Subcutaneous abdominal adipose tissue (tissue), 5 donors: Measurements from ENCODE around the gene OMA1.

Experiments
- H3K27ac ChIP-seq: one replicate; pipeline ENCODE4 v1.7.0; 2013; ENCODE audit warnings: low read depth, mild to moderate bottlenecking, inconsistent platforms, low read length, moderate library complexity
- H3K27me3 ChIP-seq, 5 donors: one replicate each; pipeline ENCODE4 v1.7.0; 2013; ENCODE audit warnings: low read length in 5 of 5, inconsistent platforms in 1 of 5; ENCODE audit not compliant: control insufficient read depth in 5 of 5, insufficient read depth in 4 of 5
- H3K36me3 ChIP-seq, 5 donors: one replicate each; pipeline ENCODE4 v1.7.0; 2013; ENCODE audit warnings: low read length in 5 of 5; ENCODE audit not compliant: control insufficient read depth in 5 of 5, insufficient read depth in 5 of 5
- H3K4me1 ChIP-seq, 5 donors: one replicate each; pipeline ENCODE4 v1.7.0; 2013; ENCODE audit warnings: low read length in 5 of 5, mild to moderate bottlenecking in 3 of 5, moderate library complexity in 1 of 5; ENCODE audit not compliant: control insufficient read depth in 5 of 5, insufficient read depth in 5 of 5
- H3K4me3 ChIP-seq, 5 donors: one replicate each; pipeline ENCODE4 v1.7.0; 2013; ENCODE audit warnings: low read length in 5 of 5, low read depth in 1 of 5
- H3K9ac ChIP-seq, 5 donors: one replicate each; pipeline ENCODE4 v1.7.0; 2013; ENCODE audit warnings: low read length in 5 of 5, mild to moderate bottlenecking in 4 of 5, moderate library complexity in 3 of 5
- H3K9me3 ChIP-seq, 5 donors: one replicate each; pipeline ENCODE4 v1.7.0; 2013; ENCODE audit warnings: low read length in 5 of 5; ENCODE audit not compliant: control insufficient read depth in 5 of 5
- donor health status: healthy.
- donor health status: healthy.
- donor health status: healthy.
- donor health status: healthy.
- donor health status: healthy.

Gene OMA1

DNA sequence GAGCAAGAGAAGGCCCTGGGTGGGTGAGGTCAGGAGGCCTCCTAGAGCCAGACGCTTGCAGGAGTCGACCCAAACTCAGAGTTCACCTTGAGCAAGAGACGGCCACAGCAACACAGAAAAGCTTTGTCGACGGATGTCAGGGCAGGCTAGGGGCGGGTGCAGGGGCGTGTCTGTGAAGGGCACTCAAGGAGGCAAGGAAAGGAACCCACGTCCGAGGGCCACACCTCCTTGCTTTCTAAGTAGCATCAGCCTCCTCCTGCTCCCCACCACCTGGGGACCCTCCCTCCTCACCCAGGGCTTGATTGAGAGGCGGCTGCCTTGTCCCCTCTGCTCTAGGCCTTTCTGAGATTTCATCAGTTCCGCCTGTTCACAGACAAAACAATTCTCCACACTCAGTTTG lies 92.1 kb downstream of the OMA1 start:
- peaks cover 0 to 2% (median 0%) of the 10 kb centered on the region in 5 donors for H3K36me3 ChIP-seq
- peaks cover 0 to 7% (median 4%) of the 10 kb centered on the region in 5 donors for H3K9me3 ChIP-seq
- no peaks in the 10 kb centered on the region for H3K27me3 ChIP-seq
- H3K4me1 ChIP-seq = peaks cover 0 to 9% (median 5%) of the 10 kb centered on the region in 5 donors
- no peak overlapping the region for H3K27ac ChIP-seq
- H3K9ac ChIP-seq = no peak overlapping the region
- H3K4me3 ChIP-seq = no peak overlapping the region

GRCh38 chr1:58451560-58452191 lies 94.8 kb downstream of the OMA1 start:
- H3K4me1 ChIP-seq = peaks cover 0 to 6% (median 0%) of the 10 kb centered on the region in 5 donors
- H3K9ac ChIP-seq = no peak overlapping the region
- H3K36me3 ChIP-seq = peaks cover 0 to 2% (median 0%) of the 10 kb centered on the region in 5 donors
- H3K27me3 ChIP-seq = no peaks in the 10 kb centered on the region
- H3K9me3 ChIP-seq = no peaks in the 10 kb centered on the region
- no peak overlapping the region for H3K4me3 ChIP-seq
- no peak overlapping the region for H3K27ac ChIP-seq

- Histone ChIP-seq H3K27ac (no peak overlapping the region), H3K4me1 (no peaks in the 10 kb centered on the region), H3K9ac (no peak overlapping the region), H3K27me3 (no peaks in the 10 kb centered on the region), H3K36me3 (no peaks in the 10 kb centered on the region), H3K9me3 (no peaks in the 10 kb centered on the region), H3K4me3 (no peak overlapping the region)
Measured at GRCh38 chr1:58447886-58448285, 98.6 kb downstream of the OMA1 start.

DNA sequence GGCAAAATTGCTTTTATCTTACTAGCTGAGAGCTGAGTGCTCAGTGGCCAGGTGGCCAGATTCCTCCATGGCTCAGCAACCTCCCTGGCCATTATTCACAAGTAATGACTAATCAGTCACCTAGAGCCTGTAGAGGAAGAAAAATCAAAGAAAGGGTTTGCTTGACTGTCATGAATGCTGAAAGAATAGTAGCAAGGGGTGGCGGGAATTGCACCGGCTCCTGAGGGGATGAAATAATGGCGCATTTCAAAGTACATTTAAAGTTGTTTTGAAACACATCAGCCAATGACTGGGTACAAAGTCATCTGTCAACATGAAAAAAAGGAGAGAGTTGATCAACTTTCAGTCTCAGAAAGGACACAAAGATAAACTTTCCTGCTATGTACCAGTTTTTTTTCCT lies 99.5 kb downstream of the OMA1 start:
- Histone ChIP-seq H3K4me1 (no peaks in the 10 kb centered on the region), H3K27me3 (no peaks in the 10 kb centered on the region), H3K9me3 (no peaks in the 10 kb centered on the region), H3K27ac (no peak overlapping the region), H3K4me3 (no peak overlapping the region), H3K36me3 (no peaks in the 10 kb centered on the region), H3K9ac (no peak overlapping the region)

DNA sequence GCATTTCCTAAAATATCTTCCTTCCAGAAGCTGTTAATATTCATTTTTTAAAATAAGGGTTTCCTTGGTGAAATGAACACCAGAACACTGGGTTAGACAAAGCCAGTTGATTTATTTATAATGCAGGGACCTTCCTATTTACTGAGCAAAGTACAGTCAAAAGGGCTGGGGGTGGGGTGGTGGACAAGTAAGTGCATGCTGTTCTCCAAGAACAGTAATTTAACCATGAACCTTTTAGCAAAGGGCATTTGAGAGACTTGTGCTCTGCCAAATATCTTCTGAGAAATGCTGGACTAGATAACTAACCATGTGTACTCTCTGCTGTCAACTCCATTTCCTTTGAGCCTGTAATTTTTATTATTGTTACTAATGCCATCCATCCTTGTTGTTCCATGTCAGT lies 100.2 kb downstream of the OMA1 start:
- no peaks in the 10 kb centered on the region for H3K36me3 ChIP-seq
- H3K27me3 ChIP-seq = no peaks in the 10 kb centered on the region
- H3K4me3 ChIP-seq = no peak overlapping the region
- no peaks in the 10 kb centered on the region for H3K9me3 ChIP-seq
- H3K27ac ChIP-seq = no peak overlapping the region
- H3K9ac ChIP-seq = no peak overlapping the region
- no peaks in the 10 kb centered on the region for H3K4me1 ChIP-seq

DNA sequence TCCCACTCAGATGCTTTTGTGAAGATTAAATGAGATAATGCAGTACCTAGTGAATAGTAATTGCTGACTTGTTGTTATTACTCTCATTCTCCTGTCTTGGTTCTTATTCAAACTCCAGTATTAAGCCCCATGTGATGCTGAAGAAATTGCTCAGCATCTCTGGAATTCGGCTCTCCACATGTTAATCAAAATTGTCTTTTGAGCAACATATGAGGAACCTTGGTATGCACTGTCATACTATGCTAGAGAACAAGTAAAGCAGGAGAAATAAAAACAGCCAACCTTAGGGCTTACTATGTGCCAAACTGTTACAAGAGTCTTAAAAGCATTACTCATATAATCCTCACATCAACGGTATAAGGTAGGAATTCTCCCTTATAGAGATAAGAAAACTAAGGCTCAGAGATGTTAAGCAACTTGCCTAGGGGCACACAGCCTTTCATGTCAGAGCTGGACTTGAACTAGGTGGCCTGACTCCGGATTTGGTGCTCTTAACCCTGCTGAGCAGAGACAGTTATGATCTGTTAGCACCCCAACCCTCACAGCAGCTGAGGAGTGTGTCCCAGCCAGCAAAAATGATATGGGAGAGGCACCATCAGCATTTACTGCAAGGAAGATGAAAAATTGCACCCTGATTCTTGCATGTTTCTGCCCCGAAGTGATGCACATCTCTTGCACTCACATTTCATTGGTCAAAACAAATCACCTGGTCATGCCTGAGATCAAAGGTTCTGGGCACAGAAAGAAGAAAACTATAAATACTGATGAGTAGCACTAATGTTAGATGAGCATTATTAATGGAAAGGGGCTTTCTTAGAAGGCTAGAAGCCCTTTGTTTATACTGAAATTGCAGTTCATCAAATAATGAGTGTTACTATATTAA lies 102.3 kb downstream of the OMA1 start:
- Histone ChIP-seq H3K9ac (no peak overlapping the region), H3K4me3 (no peak overlapping the region), H3K27ac (no peak overlapping the region), H3K36me3 (no peaks in the 10 kb centered on the region), H3K27me3 (no peaks in the 10 kb centered on the region), H3K4me1 (no peaks in the 10 kb centered on the region), H3K9me3 (no peaks in the 10 kb centered on the region)

- Histone ChIP-seq H3K4me1 (no peaks in the 10 kb centered on the region), H3K27ac (no peak overlapping the region), H3K9ac (no peak overlapping the region), H3K27me3 (no peaks in the 10 kb centered on the region), H3K9me3 (no peaks in the 10 kb centered on the region), H3K36me3 (no peaks in the 10 kb centered on the region), H3K4me3 (no peak overlapping the region)
Measured at GRCh38 chr1:58442114-58442513, 104.4 kb downstream of the OMA1 start.

- H3K4me1 ChIP-seq = no peaks in the 10 kb centered on the region
- no peaks in the 10 kb centered on the region for H3K9me3 ChIP-seq
- no peaks in the 10 kb centered on the region for H3K27me3 ChIP-seq
- H3K4me3 ChIP-seq = no peak overlapping the region
- no peaks in the 10 kb centered on the region for H3K36me3 ChIP-seq
- H3K27ac ChIP-seq = no peak overlapping the region
- H3K9ac ChIP-seq = no peak overlapping the region
Measured at GRCh38 chr1:58441699-58442098, 104.8 kb downstream of the OMA1 start.

GRCh38 chr1:58440696-58441095 lies 105.8 kb downstream of the OMA1 start:
- H3K4me3 ChIP-seq = no peak overlapping the region
- H3K9me3 ChIP-seq = no peaks in the 10 kb centered on the region
- H3K27me3 ChIP-seq = no peaks in the 10 kb centered on the region
- H3K4me1 ChIP-seq = peaks cover 0 to 2% (median 0%) of the 10 kb centered on the region in 5 donors
- no peak overlapping the region for H3K9ac ChIP-seq
- H3K27ac ChIP-seq = no peak overlapping the region
- no peaks in the 10 kb centered on the region for H3K36me3 ChIP-seq

DNA sequence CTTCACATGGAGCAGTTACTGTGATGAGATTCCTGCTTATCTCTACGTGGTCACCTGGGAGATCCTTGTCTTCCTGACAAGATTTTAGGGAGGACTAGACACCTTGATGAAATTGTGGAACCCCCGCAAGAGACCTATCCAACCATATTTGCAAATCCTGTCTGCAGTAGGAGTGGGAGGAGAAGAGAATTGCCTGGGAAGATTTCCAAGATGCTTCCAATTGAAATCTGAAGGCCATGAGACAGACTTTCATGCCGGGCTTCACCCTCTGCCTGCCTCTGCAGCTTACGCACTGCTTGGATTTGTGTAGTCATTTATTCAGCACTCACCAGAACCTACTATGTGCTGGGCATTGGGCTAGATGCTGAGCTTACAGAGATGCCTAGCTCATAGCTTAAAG lies 106.6 kb downstream of the OMA1 start:
- Histone ChIP-seq H3K4me3 (no peak overlapping the region), H3K9ac (no peak overlapping the region), H3K36me3 (no peaks in the 10 kb centered on the region), H3K27ac (no peak overlapping the region), H3K9me3 (no peaks in the 10 kb centered on the region), H3K4me1 (peaks cover 0 to 6% (median 0%) of the 10 kb centered on the region in 5 donors), H3K27me3 (no peaks in the 10 kb centered on the region)
